GM23338 (cell line): ENCODE measurements around the gene MAPT. TPM values are rescaled to one million over a fixed set of nuclear protein-coding genes. Genes with fewer than 3 reads are reported as not detected.

Experiments
- ATAC-seq: fragments of 200-7000 bp; cut with Tn5 transposase; 3 replicates; pipeline ENCODE4 v1.9.1; 2020
- DNase-seq: peaks from one replicate; pipeline ENCODE4 v3.0.0-alpha.2; 2015; ENCODE audit warnings: low spot score
- H2AFZ ChIP-seq: fragments of 200-600 bp; sonication (generic); 2 replicates; pipeline ENCODE4 v1.8.0; 2016; ENCODE audit warnings: antibody characterized with exemption, mild to moderate bottlenecking, moderate library complexity
- H3F3A ChIP-seq: fragments of 200-600 bp; sonication (generic); replicated peaks from 2 replicates; pipeline ENCODE4 v1.8.0; 2017; ENCODE audit warnings: antibody characterized with exemption, mixed run types, low read depth
- H3K27ac ChIP-seq: fragments of 200-600 bp; sonication (generic); 2 replicates; pipeline ENCODE4 v1.6.1; 2016; ENCODE audit warnings: low read depth
- H3K27me3 ChIP-seq: fragments of 200-600 bp; sonication (generic); 2 replicates; pipeline ENCODE4 v1.8.0; 2016; ENCODE audit warnings: mild to moderate bottlenecking, mixed run types, moderate library complexity; ENCODE audit not compliant: insufficient read depth
- H3K36me3 ChIP-seq: fragments of 200-600 bp; sonication (generic); 2 replicates; pipeline ENCODE4 v1.8.0; 2016; ENCODE audit warnings: mild to moderate bottlenecking; ENCODE audit not compliant: insufficient read depth
- H3K4me1 ChIP-seq: fragments of 200-600 bp; sonication (generic); 2 replicates; pipeline ENCODE4 v1.8.0; 2016; ENCODE audit warnings: mild to moderate bottlenecking, moderate library complexity; ENCODE audit not compliant: insufficient read depth
- H3K4me2 ChIP-seq: fragments of 200-600 bp; sonication (generic); 2 replicates; pipeline ENCODE4 v1.7.1; 2017; ENCODE audit warnings: mixed run types
- H3K4me3 ChIP-seq: fragments of 200-600 bp; sonication (generic); 2 replicates; pipeline ENCODE4 v1.6.1; 2016; ENCODE audit warnings: mixed run types
- H3K79me2 ChIP-seq: fragments of 200-600 bp; sonication (generic); replicated peaks from 2 replicates; pipeline ENCODE4 v1.8.0; 2017; ENCODE audit warnings: mild to moderate bottlenecking; ENCODE audit not compliant: insufficient read depth
- H3K9me2 ChIP-seq: fragments of 200-600 bp; sonication (generic); 2 replicates; pipeline ENCODE4 v1.8.0; 2017; ENCODE audit not compliant: insufficient read depth
- H4K20me1 ChIP-seq: fragments of 200-600 bp; sonication (generic); replicated peaks from 2 replicates; pipeline ENCODE4 v1.8.0; 2017; ENCODE audit warnings: mild to moderate bottlenecking; ENCODE audit not compliant: insufficient read depth
- H3K27ac Mint-ChIP-seq: 2 replicates; pipeline ENCODE4 v1.8.0; 2020; ENCODE audit warnings: inconsistent platforms, mild to moderate bottlenecking, moderate library complexity, mixed read lengths
- H3K27me3 Mint-ChIP-seq: 3 replicates; pipeline ENCODE4 v1.8.0; 2022; ENCODE audit warnings: low read depth, mild to moderate bottlenecking, moderate library complexity, mixed read lengths, inconsistent platforms; ENCODE audit not compliant: insufficient read depth, poor library complexity
- H3K36me3 Mint-ChIP-seq: 3 replicates; pipeline ENCODE4 v1.8.0; 2021; ENCODE audit warnings: low read depth, mild to moderate bottlenecking, inconsistent platforms, moderate library complexity, mixed read lengths
- H3K4me1 Mint-ChIP-seq: 3 replicates; pipeline ENCODE4 v1.8.0; 2020; ENCODE audit warnings: mild to moderate bottlenecking, inconsistent platforms, mixed read lengths
- H3K4me3 Mint-ChIP-seq: 3 replicates; pipeline ENCODE4 v1.8.0; 2021; ENCODE audit warnings: moderate library complexity, mild to moderate bottlenecking, inconsistent platforms, mixed read lengths
- H3K9me3 Mint-ChIP-seq: 3 replicates; pipeline ENCODE4 v1.8.0; 2020; ENCODE audit warnings: moderate library complexity, mild to moderate bottlenecking, inconsistent platforms, mixed read lengths
- POLR2AphosphoS5 ChIP-seq: IDR thresholded peaks from 2 replicates; pipeline ENCODE4 v1.6.1; 2016; ENCODE audit warnings: antibody characterized with exemption, low read depth
- REST ChIP-seq: IDR thresholded peaks from one replicate; pipeline ENCODE4 v1.6.1; 2018; ENCODE audit warnings: antibody characterized with exemption; ENCODE audit not compliant: unreplicated experiment
- ZNF331 ChIP-seq: fragments of 250-450 bp; sonication (Bioruptor Pico); IDR thresholded peaks from 2 replicates; pipeline ENCODE4 v1.5.0; 2020; ENCODE audit warnings: low read depth, mild to moderate bottlenecking, moderate library complexity
- ZNF462 ChIP-seq: fragments of 250-450 bp; sonication (Bioruptor Pico); IDR thresholded peaks from 2 replicates; pipeline ENCODE4 v1.5.0; 2020; ENCODE audit warnings: mild to moderate bottlenecking, moderate library complexity
- polyA plus RNA-seq: library from polyadenylated mRNA; unstranded; fragments of >200 nt; fragmentation: Nextera tagmentation; extraction: Ambion mirVana; gene quantifications from 2 replicates; pipeline ENCODE4 v1.2.1, GENCODE V29; 2016
- total RNA-seq: library from RNA; depleted of rRNA; stranded (reverse); fragments of >200 nt; shearing (Covaris generic); gene quantifications from 2 replicates; pipeline ENCODE4 v1.2.3, GENCODE V29; 2014

MAPT gene
- total and polyA plus RNA-seq, 2 experiments from 2014 or later, result 1.1 to 2.1 TPM

GRCh38 chr17:46042925-46043324 lies 148.6 kb downstream of the MAPT start (continued):
- no peak for TF ChIP-seq ZNF462

GRCh38 chr17:46043606-46044005 lies 149.3 kb downstream of the MAPT start:
- TF ChIP-seq POLR2AphosphoS5 (no peak), ZNF331 (CRISPR knock-in tag) (no peak), REST (no peak)
- Mint-ChIP-seq H3K9me3 (no peaks in the 10 kb centered on the region), H3K36me3 (peaks cover 79% of the 10 kb centered on the region), H3K4me3 (no peak overlapping the region), H3K27ac (0 out of 2 replicates have a peak overlapping the region, but pooled peaks have one; percentile 46), H3K27me3 (peaks cover 3% of the 10 kb centered on the region), H3K4me1 (peaks cover 18% of the 10 kb centered on the region)
- no peak overlapping the region for H2AFZ ChIP-seq
- ATAC-seq, result no peak
- no peaks in the 10 kb centered on the region for H3K4me1 ChIP-seq
- no peak for DNase-seq
- H3K79me2 ChIP-seq, result peaks cover 18% of the 10 kb centered on the region
- H3K27me3 ChIP-seq, result no peaks in the 10 kb centered on the region
- H3K9me2 ChIP-seq, result no peaks in the 10 kb centered on the region
- H4K20me1 ChIP-seq, result peaks cover 12% of the 10 kb centered on the region
- peaks cover 8% of the 10 kb centered on the region; the same call in 1 of the 2 replicates for H3F3A ChIP-seq
- peaks cover 46% of the 10 kb centered on the region for H3K36me3 ChIP-seq
- H3K27ac ChIP-seq, result no peak overlapping the region
- H3K4me3 ChIP-seq, result no peak overlapping the region
- H3K4me2 ChIP-seq, result no peak overlapping the region
